Spleen (tissue), 11 donors: Measurements from ENCODE around the gene CACNA2D2. TPM values are rescaled to one million over a fixed set of nuclear protein-coding genes. Genes with fewer than 3 reads are reported as not detected.

Experiments
- DNase-seq: peaks from one replicate; pipeline ENCODE4 v3.0.0-alpha.2; 2020
- H3K27ac ChIP-seq, 8 donors: fragments of 200-600 bp; sonication (generic) in 7 of 8; 1 replicate in 4 of 8; 2 replicates in 4 of 8; pipeline versions ENCODE4 v1.5.0 to v1.8.0; 2016 to 2021; ENCODE audit warnings: inconsistent platforms in 4 of 8, mild to moderate bottlenecking in 4 of 8, moderate library complexity in 1 of 8
- H3K27me3 ChIP-seq, 7 donors: fragments of 200-600 bp; sonication (generic) in 6 of 7; replicated peaks in 1 of 7; 1 replicate in 4 of 7; 2 replicates in 3 of 7; pipeline versions ENCODE4 v1.5.0 to v1.8.0; 2016 to 2021; ENCODE audit warnings: inconsistent platforms in 3 of 7, mild to moderate bottlenecking in 1 of 7
- H3K36me3 ChIP-seq, 6 donors: fragments of 200-600 bp; sonication (generic) in 5 of 6; 1 replicate in 4 of 6; 2 replicates in 2 of 6; pipeline versions ENCODE4 v1.5.0 to v1.8.0; 2016 to 2021; ENCODE audit warnings: inconsistent platforms in 2 of 6
- H3K4me1 ChIP-seq, 6 donors: fragments of 200-600 bp; sonication (generic) in 5 of 6; 1 replicate in 3 of 6; 2 replicates in 3 of 6; pipeline versions ENCODE4 v1.5.0 to v1.8.0; 2016 to 2021; ENCODE audit warnings: inconsistent platforms in 3 of 6
- H3K4me3 ChIP-seq, 8 donors: fragments of 200-600 bp; sonication (generic) in 7 of 8; 1 replicate in 4 of 8; 2 replicates in 4 of 8; pipeline versions ENCODE4 v1.5.0 to v1.8.0; 2016 to 2021; ENCODE audit warnings: inconsistent platforms in 4 of 8, mild to moderate bottlenecking in 4 of 8, moderate library complexity in 2 of 8
- H3K9me3 ChIP-seq, 8 donors: fragments of 200-600 bp; sonication (generic) in 7 of 8; 1 replicate in 4 of 8; 2 replicates in 4 of 8; pipeline versions ENCODE4 v1.5.0 to v1.8.0; 2016 to 2021; ENCODE audit warnings: inconsistent platforms in 4 of 8
- POLR2A ChIP-seq, 3 donors: fragments of 450-650 bp; IDR thresholded peaks; one replicate each; pipeline ENCODE4 v1.5.1; 2017; ENCODE audit warnings: antibody characterized with exemption in 3 of 3, mild to moderate bottlenecking in 1 of 3
- POLR2AphosphoS5 ChIP-seq, 3 donors: sonication (generic); formaldehyde crosslinking; IDR thresholded peaks; one replicate each; pipeline ENCODE4 v1.5.1; 2017; ENCODE audit warnings: antibody characterized with exemption in 3 of 3
- WGBS, 5 donors: extraction: QIAGEN DNeasy Blood & Tissue Kit in 3 of 5; methylation state at CpG; one replicate each; pipeline versions ENCODE4 v1.1.5 to v1.1.7; 2013 to 2018; 5-methylcytosine and 5-hydroxymethylcytosine counted together
- intact Hi-C: fragments of 100-400 bp; cut with DNase I; formaldehyde crosslinking; loops from one replicate; pipeline ENCODE4 v1.15.0; 2023; ENCODE audit warnings: low total_unique reads
- polyA plus RNA-seq, 3 donors: library from polyadenylated mRNA; stranded (reverse); fragments of 200-250 nt; gene quantifications; one replicate each; pipeline ENCODE4 v1.2.1, GENCODE V29; 2013
- total RNA-seq, 7 donors: library from RNA; depleted of rRNA in 3 of 7; stranded (reverse); fragments of >200 nt in 3 of 7; fragmentation: NEBNext Ultra II Directional in 4 of 7; extraction: Animal tissue kit (Norgen Biotek cat#: 25700) in 4 of 7; gene quantifications; one replicate each; pipeline versions ENCODE4 v1.1.0 to v1.2.1, GENCODE V29; 2016 to 2021
- TF ChIP-seq, protein P1 (sequence below), 11 experiments: fragments of 200-600 bp in 7 of 11; fragments of 450-650 bp in 4 of 11; sonication (generic) in 4 of 11; IDR thresholded peaks in 8 of 11; conservative IDR thresholded peaks in 3 of 11; 1 replicate in 7 of 11; 2 replicates in 4 of 11; pipeline versions ENCODE4 v1.4.0 to v1.8.0; 2016 to 2021; ENCODE audit warnings: antibody characterized with exemption in 11 of 11, inconsistent platforms in 4 of 11, mild to moderate bottlenecking in 1 of 11
- donor health status: healthy with polysubstance abuse.
- donor health status: DM: no; HTN: no; CAD: no; lungs with moderate emphysema.
- donor health status: DM: no; HTN: no; CAD: no.
- donor health status: Bipolar disorder and iron deficiency.
- donor health status: healthy.
- donor health status: DM: no; HTN: no; CAD: no.
- donor health status: DM: yes; HTN: yes; CAD: no.

Gene CACNA2D2
- total and polyA plus RNA-seq, 10 donors, result 0.24 to 3.2 (median 1.2) TPM

DNA sequence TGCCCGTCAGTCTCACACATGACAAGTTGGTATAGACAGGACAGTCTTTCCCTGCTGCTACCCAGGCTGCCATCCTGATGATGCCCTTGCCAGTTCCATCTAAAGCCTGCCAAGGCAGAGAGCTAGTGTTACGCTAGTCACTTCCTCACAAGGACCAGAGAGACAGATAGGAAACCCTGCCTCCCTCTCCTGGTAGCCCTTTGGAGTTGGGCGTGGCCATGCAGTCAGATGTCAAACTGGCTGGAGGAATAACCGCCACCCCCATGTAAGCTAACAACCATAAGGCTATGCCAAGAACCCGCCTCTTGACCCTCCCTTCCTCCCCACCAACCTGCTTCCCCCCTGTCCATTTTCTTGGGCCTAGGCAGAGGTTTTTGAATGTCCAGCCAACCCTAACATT, 146.9 kb downstream of the CACNA2D2 start:
- H3K36me3 ChIP-seq, result peaks cover 0 to 71% (median 40%) of the 10 kb centered on the region in 6 donors
- WGBS, 5 donors, result 51 to 75% (median 57%) methylated on average over 4 to 5 of the region's 5 CpGs
- TF ChIP-seq POLR2A (IDR thresholded peaks at IDR 0.05) (no peak), POLR2AphosphoS5 (IDR thresholded peaks at IDR 0.05) (no peak)
- TF ChIP-seq, protein P1, sequence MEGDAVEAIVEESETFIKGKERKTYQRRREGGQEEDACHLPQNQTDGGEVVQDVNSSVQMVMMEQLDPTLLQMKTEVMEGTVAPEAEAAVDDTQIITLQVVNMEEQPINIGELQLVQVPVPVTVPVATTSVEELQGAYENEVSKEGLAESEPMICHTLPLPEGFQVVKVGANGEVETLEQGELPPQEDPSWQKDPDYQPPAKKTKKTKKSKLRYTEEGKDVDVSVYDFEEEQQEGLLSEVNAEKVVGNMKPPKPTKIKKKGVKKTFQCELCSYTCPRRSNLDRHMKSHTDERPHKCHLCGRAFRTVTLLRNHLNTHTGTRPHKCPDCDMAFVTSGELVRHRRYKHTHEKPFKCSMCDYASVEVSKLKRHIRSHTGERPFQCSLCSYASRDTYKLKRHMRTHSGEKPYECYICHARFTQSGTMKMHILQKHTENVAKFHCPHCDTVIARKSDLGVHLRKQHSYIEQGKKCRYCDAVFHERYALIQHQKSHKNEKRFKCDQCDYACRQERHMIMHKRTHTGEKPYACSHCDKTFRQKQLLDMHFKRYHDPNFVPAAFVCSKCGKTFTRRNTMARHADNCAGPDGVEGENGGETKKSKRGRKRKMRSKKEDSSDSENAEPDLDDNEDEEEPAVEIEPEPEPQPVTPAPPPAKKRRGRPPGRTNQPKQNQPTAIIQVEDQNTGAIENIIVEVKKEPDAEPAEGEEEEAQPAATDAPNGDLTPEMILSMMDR (IDR thresholded peaks at IDR 0.05 in 8 of 11, conservative IDR thresholded peaks at IDR 0.05 in 3 of 11), result no peak
- no peak for DNase-seq
- peaks cover 34 to 84% (median 64%) of the 10 kb centered on the region in 6 donors for H3K4me1 ChIP-seq
- intact Hi-C loops, result no loop called here
- no peaks in the 10 kb centered on the region for H3K27me3 ChIP-seq
- no peaks in the 10 kb centered on the region for H3K9me3 ChIP-seq
- H3K4me3 ChIP-seq, result peak overlapping the region in 6 of 8 donors; percentile 2 to 97 (median 83)
- H3K27ac ChIP-seq, result peak overlapping the region in 5 of 8 donors; percentile 4 to 92 (median 90)

DNA sequence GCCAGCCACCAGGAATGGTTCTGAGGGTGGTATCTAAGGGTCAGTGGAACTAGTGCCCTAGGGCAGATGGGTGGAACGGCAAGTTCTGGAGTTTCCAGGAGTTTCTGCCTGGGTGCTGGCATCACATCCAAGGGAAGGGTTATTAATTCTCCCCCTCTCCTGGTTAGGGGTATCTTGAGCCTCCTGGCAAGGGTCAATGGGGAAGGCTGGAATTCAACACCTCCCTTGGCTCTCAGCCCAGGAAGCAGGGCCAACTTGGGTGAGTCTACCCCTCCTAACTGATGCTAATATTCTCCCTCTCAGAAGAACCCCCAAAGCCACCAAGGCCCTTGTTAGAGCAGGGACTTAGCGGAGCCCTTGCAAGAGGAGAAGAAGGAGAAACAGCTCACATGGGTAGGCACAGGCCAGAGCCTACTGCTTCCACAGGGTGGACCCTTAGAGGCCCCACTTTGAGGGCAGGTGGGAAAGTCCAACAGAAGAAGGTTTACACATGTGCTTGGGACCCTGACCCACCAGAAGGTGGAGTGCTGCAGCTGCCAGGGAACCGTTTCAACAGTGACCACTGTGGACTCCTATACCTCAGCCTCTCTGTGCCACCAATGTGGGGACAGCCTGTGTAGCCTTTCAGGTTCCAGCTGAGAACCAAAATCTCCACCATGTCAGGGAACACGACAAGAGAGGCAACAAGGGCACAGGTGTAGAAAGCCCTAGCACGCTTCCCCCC, 147.4 kb downstream of the CACNA2D2 start:
- TF ChIP-seq POLR2A (IDR thresholded peaks at IDR 0.05), result no peak
- TF ChIP-seq POLR2AphosphoS5 (IDR thresholded peaks at IDR 0.05), result no peak
- TF ChIP-seq, protein P1 (IDR thresholded peaks at IDR 0.05 in 8 of 11, conservative IDR thresholded peaks at IDR 0.05 in 3 of 11), result no peak
- H3K27me3 ChIP-seq, result no peaks in the 10 kb centered on the region
- intact Hi-C loops, result no loop called here
- peaks cover 0 to 72% (median 40%) of the 10 kb centered on the region in 6 donors for H3K36me3 ChIP-seq
- peak overlapping the region in 5 of 8 donors; percentile 2 to 97 (median 83) for H3K4me3 ChIP-seq
- H3K9me3 ChIP-seq, result no peaks in the 10 kb centered on the region
- H3K4me1 ChIP-seq, result peaks cover 39 to 89% (median 70%) of the 10 kb centered on the region in 6 donors
- DNase-seq, result no peak
- 65 to 77% (median 72%) methylated on average over 5 of the region's 5 CpGs for WGBS, 5 donors
- H3K27ac ChIP-seq, result peak overlapping the region in 5 of 8 donors; percentile 4 to 92 (median 90)

DNA sequence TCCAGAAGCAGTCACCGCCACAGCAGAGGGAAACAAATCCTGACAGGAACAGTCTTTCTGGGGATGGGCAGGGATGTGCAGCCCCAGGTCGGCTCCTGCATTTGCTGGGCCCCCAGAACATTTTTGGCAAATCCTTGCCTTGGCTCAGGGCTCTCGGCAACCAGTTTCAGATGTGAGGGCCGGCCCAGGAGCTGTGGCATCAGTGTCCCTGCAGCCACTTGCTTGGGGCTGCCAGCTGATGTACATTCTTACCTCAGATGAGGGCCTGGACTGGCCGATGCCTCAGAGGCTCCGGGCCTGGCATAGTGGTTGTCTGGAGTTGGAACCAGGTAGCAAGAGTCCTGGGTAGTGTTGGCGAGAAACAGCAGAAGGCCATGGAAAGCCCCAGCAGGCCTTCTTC, 148.6 kb downstream of the CACNA2D2 start:
- Histone ChIP-seq H3K9me3 (no peaks in the 10 kb centered on the region), H3K4me3 (no peak overlapping the region), H3K4me1 (peaks cover 39 to 96% (median 78%) of the 10 kb centered on the region in 6 donors), H3K27me3 (no peaks in the 10 kb centered on the region), H3K36me3 (peaks cover 0 to 72% (median 40%) of the 10 kb centered on the region in 6 donors), H3K27ac (peak overlapping the region in 1 of 8 donors; percentile 91)
- intact Hi-C loops, result no loop called here
- 87 to 97% (median 94%) methylated on average over 5 to 7 of the region's 7 CpGs for WGBS, 5 donors
- TF ChIP-seq, protein P1 (IDR thresholded peaks at IDR 0.05 in 8 of 11, conservative IDR thresholded peaks at IDR 0.05 in 3 of 11), result no peak
- TF ChIP-seq POLR2AphosphoS5 (IDR thresholded peaks at IDR 0.05), result peak in 1 of 3 donors; percentile 35
- DNase-seq, result no peak

DNA sequence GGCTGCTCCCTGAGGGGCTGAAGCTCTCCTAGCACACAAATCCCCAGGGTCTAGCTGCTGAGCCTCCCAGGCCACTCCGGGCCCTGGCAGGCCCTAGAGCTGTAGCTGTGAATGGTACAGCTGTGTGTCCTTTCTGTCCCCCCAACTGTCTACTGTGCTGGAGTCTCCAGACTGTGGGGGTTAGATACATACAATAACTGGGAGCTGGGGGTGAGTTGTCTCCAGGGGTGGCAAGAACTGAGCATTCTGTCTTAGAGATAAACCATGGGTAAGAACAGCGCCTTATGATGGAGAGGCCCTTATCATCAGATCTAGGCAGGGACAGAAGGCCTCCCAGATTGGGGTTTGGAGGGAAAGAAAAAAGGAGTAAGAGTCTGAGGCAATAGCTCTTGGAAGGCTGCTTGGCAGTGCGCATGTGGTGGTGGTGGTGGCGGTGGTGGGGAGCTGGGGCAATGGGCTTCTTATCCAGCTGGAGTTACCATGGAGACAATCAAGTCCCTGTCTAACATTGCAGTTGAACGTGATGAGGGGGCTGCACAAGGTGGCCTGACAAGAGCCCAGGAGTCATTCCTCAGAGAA, 149.2 kb downstream of the CACNA2D2 start:
- Histone ChIP-seq H3K27me3 (no peaks in the 10 kb centered on the region), H3K36me3 (peaks cover 0 to 75% (median 40%) of the 10 kb centered on the region in 6 donors), H3K4me1 (peaks cover 39 to 98% (median 80%) of the 10 kb centered on the region in 6 donors), H3K9me3 (no peaks in the 10 kb centered on the region), H3K27ac (no peak overlapping the region), H3K4me3 (no peak overlapping the region)
- intact Hi-C loops, result no loop called here
- WGBS, 5 donors, result 84 to 93% (median 90%) methylated on average over 5 of the region's 5 CpGs
- TF ChIP-seq POLR2A (IDR thresholded peaks at IDR 0.05) (no peak), POLR2AphosphoS5 (IDR thresholded peaks at IDR 0.05) (no peak)
- TF ChIP-seq, protein P1 (IDR thresholded peaks at IDR 0.05 in 8 of 11, conservative IDR thresholded peaks at IDR 0.05 in 3 of 11), result no peak
- DNase-seq, result no peak
